K562 (cell line): ENCODE results near the gene TCEANC. TPM values are rescaled to one million over a fixed set of nuclear protein-coding genes. Genes with fewer than 3 reads are reported as not detected.

Experiments
- E2F1 ChIP-seq: sonication (generic); formaldehyde crosslinking; IDR thresholded peaks from 2 replicates; pipeline ENCODE4 v1.8.1; 2023; ENCODE audit warnings: mild to moderate bottlenecking, missing genetic modification reagents, moderate library complexity
- FOSL1 ChIP-seq: fragments of 200-800 bp; sonication (Bioruptor generic); conservative IDR thresholded peaks from 2 replicates; pipeline ENCODE4 v1.6.1; 2016; ENCODE audit warnings: missing genetic modification characterization, missing compliant biosample characterization
- FOXJ3 ChIP-seq: sonication (generic); formaldehyde crosslinking; IDR thresholded peaks from 2 replicates; pipeline ENCODE4 v1.4.0; 2020; ENCODE audit warnings: mild to moderate bottlenecking, missing genetic modification reagents
- FUS ChIP-seq: fragments of 200-400 bp; formaldehyde crosslinking; optimal IDR thresholded peaks from 2 replicates; pipeline ENCODE3; 2017; ENCODE audit warnings: low read depth, low read length
- NFIX ChIP-seq: fragments of 250-450 bp; sonication (Bioruptor Pico); IDR thresholded peaks from 2 replicates; pipeline ENCODE4 v1.4.0; 2020; ENCODE audit warnings: low read depth, mild to moderate bottlenecking, moderate library complexity
- PHTF2 ChIP-seq: fragments of 250-450 bp; sonication (Bioruptor Pico); IDR thresholded peaks from 2 replicates; pipeline ENCODE4 v1.5.0; 2021; ENCODE audit warnings: mild to moderate bottlenecking
- SNRNP70 ChIP-seq: fragments of 200-400 bp; formaldehyde crosslinking; optimal IDR thresholded peaks from 2 replicates; pipeline ENCODE3; 2017; ENCODE audit warnings: low read depth, low read length
- TBP ChIP-seq: optimal IDR thresholded peaks from 2 replicates; pipeline ENCODE3; 2011; ENCODE audit warnings: low read depth, low read length, improper control_type of control experiment
- TOE1 ChIP-seq, 2 experiments: fragments of 450-650 bp in 1 of 2; sonication (generic) in 1 of 2; formaldehyde crosslinking in 1 of 2; IDR thresholded peaks; 2 replicates each; pipeline versions ENCODE4 v1.7.1 to v1.8.0; 2016 to 2022; ENCODE audit warnings: borderline replicate concordance in 2 of 2, mild to moderate bottlenecking in 2 of 2, antibody characterized with exemption in 1 of 2, inconsistent platforms in 1 of 2, low read depth in 1 of 2, missing genetic modification reagents in 1 of 2, moderate library complexity in 1 of 2
- XRCC5 ChIP-seq: fragments of 200-400 bp; formaldehyde crosslinking; IDR thresholded peaks from 2 replicates; pipeline ENCODE4 v1.6.1; 2017; ENCODE audit warnings: low read depth, mild to moderate bottlenecking, low read length
- ZNF318 ChIP-seq, 2 experiments: fragments of 450-650 bp; IDR thresholded peaks; 2 replicates each; pipeline ENCODE4 v1.6.1; 2016; ENCODE audit warnings: mild to moderate bottlenecking in 2 of 2, borderline replicate concordance in 1 of 2, low read depth in 1 of 2, moderate library complexity in 1 of 2
- ZNF639 ChIP-seq, 2 experiments: fragments of 200-800 bp in 1 of 2; sonication (Bioruptor generic) in 1 of 2; sonication (generic) in 1 of 2; formaldehyde crosslinking in 1 of 2; IDR thresholded peaks in 1 of 2; conservative IDR thresholded peaks in 1 of 2; 2 replicates each; pipeline versions ENCODE4 v1.5.0 to v1.6.1; 2016 to 2020; ENCODE audit warnings: missing compliant biosample characterization in 1 of 2, missing genetic modification characterization in 1 of 2, missing genetic modification reagents in 1 of 2
- polyA plus RNA-seq, 8 experiments: library from polyadenylated mRNA; depleted of rRNA in 4 of 8; stranded (reverse) in 5 of 8; unstranded in 3 of 8; fragments of >200 nt; fragmentation: Nextera tagmentation in 2 of 8; fragmentation: Illumina TruSeq in 1 of 8; extraction: Ambion mirVana in 2 of 8; extraction: Trizol in 1 of 8; gene quantifications; 2 replicates each; pipeline versions ENCODE4 v1.2.1 to v1.2.3, GENCODE V29; 2011 to 2014; ENCODE audit warnings: inconsistent platforms in 1 of 8, missing spikeins in 1 of 8
- total RNA-seq, 7 experiments: library from RNA; depleted of rRNA in 6 of 7; stranded (reverse); fragments of >200 nt in 6 of 7; fragmentation: Illumina TruSeq in 2 of 7; extraction: Trizol in 2 of 7; gene quantifications; 2 replicates each; pipeline versions ENCODE4 v1.2.1 to v1.2.3, GENCODE V29; 2011 to 2021; ENCODE audit warnings: low replicate concordance in 1 of 7

TCEANC gene
- total and polyA plus RNA-seq, 9 of the 15 experiments (the other 6 are each of a cell fraction or from before 2014, with no cell fraction given), result 1.2 to 2.8 (median 2.0) TPM

GRCh38 chrX:13652850-13653693 is at the start of gene TCEANC (continued):
- TF ChIP-seq ZNF318 (IDR thresholded peaks at IDR 0.05; ENCODE audit: borderline replicate concordance in 1 of 2, low read depth in 1 of 2) (0 out of 4 replicates have a peak, but pooled peaks of 1 of the 2 experiments have one; percentile 18), E2F1 (CRISPR knock-in tag) (no peak), TBP (peak; percentile 53), PHTF2 (CRISPR knock-in tag) (no peak), TOE1 (IDR thresholded peaks at IDR 0.05; ENCODE audit: borderline replicate concordance) (no peak), TOE1 (CRISPR knock-in tag; IDR thresholded peaks at IDR 0.05; ENCODE audit: borderline replicate concordance, low read depth) (no peak), FOXJ3 (CRISPR knock-in tag) (no peak), SNRNP70 (no peak), FOSL1 (tag) (peak; percentile 81), XRCC5 (no peak), NFIX (no peak), ZNF639 (CRISPR knock-in tag; conservative IDR thresholded peaks at IDR 0.05 in 1 of 2, IDR thresholded peaks at IDR 0.05 in 1 of 2) (0 out of 4 replicates have a peak, but pooled peaks of 1 of the 2 experiments have one; percentile 48), FUS (no peak)
